ENCODE data around the gene ST6GALNAC3. TPM values are rescaled to one million over a fixed set of nuclear protein-coding genes. Genes with fewer than 3 reads are reported as not detected.
A peak's percentile ranks its signal among the peaks of the same experiment; 100 is the strongest.

The ST6GALNAC3 gene
- total RNA-seq, 1 experiment from 2014 or later: 2.2 TPM

DNA sequence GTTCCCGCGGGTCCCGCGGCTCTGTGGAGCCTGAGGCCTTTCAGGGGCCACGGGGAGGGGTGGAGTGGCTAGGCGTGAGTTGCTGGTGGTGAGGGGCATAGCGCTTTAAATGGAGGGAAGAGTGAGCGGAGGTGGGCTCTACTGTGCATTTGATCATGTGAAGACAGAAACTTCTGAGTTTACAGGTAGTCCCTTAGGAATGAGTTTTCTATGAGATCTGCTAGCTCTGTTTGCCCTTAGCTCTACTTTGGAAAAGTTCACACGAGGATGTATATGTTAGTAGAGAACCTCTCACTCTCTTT lies 593 bp downstream of the ST6GALNAC3 start:
- H3K9me3 ChIP-seq (ENCODE audit: control insufficient read depth in 1 of 2, insufficient read depth in 1 of 2, low read depth in 1 of 2, low read length in 2 of 2): no peaks in the 10 kb centered on the region
- no peak for ATAC-seq
- peak overlapping the region; percentile 76 for H3K4me2 ChIP-seq (ENCODE audit: low read length)
- RAD21 ChIA-PET (ENCODE audit: low non-redundant PET in 1 of 2, low total read pairs in 2 of 2, uncharacterized antibody in 2 of 2, unreplicated experiment in 2 of 2): no interaction called here
- no peaks in the 10 kb centered on the region for H3K9me2 ChIP-seq (ENCODE audit: insufficient read depth)
- H3K9ac ChIP-seq (ENCODE audit: low read length): peak overlapping the region; percentile 38; the same call in 1 of the 2 replicates
- peaks cover 0 to 14% of the 10 kb centered on the region in 2 experiments; a peak in 1 of 4 replicates for H3K4me1 ChIP-seq (ENCODE audit: control insufficient read depth in 1 of 2, insufficient read depth in 2 of 2, low read length in 2 of 2)
- intact Hi-C loops (cut with micrococcal nuclease): no loop called here
- CTCF ChIA-PET: no interaction called here
- H3K4me3 ChIP-seq (replicated peaks in 1 of 2; ENCODE audit: low read depth in 1 of 2, low read length in 2 of 2): peak overlapping the region; percentile 49 to 61
- no peaks in the 10 kb centered on the region for H3K27me3 ChIP-seq (ENCODE audit: insufficient read depth, low read length)
- TF ChIP-seq CEBPB (IDR thresholded peaks at IDR 0.05; ENCODE audit: low read depth) (no peak), JUND (IDR thresholded peaks at IDR 0.05) (no peak), EGR1 (IDR thresholded peaks at IDR 0.05; ENCODE audit: low read depth) (no peak), YY1 (IDR thresholded peaks at IDR 0.05; ENCODE audit: extremely low read depth, insufficient replicate concordance, low read depth, low read length) (no peak), EZH2 (IDR thresholded peaks at IDR 0.05) (no peak)
- TF ChIP-seq, protein P1, sequence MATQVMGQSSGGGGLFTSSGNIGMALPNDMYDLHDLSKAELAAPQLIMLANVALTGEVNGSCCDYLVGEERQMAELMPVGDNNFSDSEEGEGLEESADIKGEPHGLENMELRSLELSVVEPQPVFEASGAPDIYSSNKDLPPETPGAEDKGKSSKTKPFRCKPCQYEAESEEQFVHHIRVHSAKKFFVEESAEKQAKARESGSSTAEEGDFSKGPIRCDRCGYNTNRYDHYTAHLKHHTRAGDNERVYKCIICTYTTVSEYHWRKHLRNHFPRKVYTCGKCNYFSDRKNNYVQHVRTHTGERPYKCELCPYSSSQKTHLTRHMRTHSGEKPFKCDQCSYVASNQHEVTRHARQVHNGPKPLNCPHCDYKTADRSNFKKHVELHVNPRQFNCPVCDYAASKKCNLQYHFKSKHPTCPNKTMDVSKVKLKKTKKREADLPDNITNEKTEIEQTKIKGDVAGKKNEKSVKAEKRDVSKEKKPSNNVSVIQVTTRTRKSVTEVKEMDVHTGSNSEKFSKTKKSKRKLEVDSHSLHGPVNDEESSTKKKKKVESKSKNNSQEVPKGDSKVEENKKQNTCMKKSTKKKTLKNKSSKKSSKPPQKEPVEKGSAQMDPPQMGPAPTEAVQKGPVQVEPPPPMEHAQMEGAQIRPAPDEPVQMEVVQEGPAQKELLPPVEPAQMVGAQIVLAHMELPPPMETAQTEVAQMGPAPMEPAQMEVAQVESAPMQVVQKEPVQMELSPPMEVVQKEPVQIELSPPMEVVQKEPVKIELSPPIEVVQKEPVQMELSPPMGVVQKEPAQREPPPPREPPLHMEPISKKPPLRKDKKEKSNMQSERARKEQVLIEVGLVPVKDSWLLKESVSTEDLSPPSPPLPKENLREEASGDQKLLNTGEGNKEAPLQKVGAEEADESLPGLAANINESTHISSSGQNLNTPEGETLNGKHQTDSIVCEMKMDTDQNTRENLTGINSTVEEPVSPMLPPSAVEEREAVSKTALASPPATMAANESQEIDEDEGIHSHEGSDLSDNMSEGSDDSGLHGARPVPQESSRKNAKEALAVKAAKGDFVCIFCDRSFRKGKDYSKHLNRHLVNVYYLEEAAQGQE (IDR thresholded peaks at IDR 0.05; ENCODE audit: low read depth): no peak
- TF ChIP-seq, protein P2, sequence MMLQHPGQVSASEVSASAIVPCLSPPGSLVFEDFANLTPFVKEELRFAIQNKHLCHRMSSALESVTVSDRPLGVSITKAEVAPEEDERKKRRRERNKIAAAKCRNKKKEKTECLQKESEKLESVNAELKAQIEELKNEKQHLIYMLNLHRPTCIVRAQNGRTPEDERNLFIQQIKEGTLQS (IDR thresholded peaks at IDR 0.05): no peak
- TF ChIP-seq, protein P3, sequence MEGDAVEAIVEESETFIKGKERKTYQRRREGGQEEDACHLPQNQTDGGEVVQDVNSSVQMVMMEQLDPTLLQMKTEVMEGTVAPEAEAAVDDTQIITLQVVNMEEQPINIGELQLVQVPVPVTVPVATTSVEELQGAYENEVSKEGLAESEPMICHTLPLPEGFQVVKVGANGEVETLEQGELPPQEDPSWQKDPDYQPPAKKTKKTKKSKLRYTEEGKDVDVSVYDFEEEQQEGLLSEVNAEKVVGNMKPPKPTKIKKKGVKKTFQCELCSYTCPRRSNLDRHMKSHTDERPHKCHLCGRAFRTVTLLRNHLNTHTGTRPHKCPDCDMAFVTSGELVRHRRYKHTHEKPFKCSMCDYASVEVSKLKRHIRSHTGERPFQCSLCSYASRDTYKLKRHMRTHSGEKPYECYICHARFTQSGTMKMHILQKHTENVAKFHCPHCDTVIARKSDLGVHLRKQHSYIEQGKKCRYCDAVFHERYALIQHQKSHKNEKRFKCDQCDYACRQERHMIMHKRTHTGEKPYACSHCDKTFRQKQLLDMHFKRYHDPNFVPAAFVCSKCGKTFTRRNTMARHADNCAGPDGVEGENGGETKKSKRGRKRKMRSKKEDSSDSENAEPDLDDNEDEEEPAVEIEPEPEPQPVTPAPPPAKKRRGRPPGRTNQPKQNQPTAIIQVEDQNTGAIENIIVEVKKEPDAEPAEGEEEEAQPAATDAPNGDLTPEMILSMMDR (IDR thresholded peaks at IDR 0.05 in 2 of 3, conservative IDR thresholded peaks at IDR 0.05 in 1 of 3; ENCODE audit: borderline replicate concordance in 1 of 3, insufficient read depth in 1 of 3, low read depth in 2 of 3, low read length in 2 of 3): no peak
- H3K79me2 ChIP-seq (ENCODE audit: insufficient read depth, low read length): no peaks in the 10 kb centered on the region
- no TSS peak for BruUV-seq (replicated peaks)
- DNase-seq (ENCODE audit: low read depth, low spot score): no peak
- H3K27ac ChIP-seq (ENCODE audit: low read depth, low read length): no peak overlapping the region
- no peak overlapping the region for H2AFZ ChIP-seq (ENCODE audit: low read depth, low read length, poor library complexity, severe bottlenecking)
- POLR2A ChIA-PET: no interaction called here
- no peaks in the 10 kb centered on the region for H4K20me1 ChIP-seq (ENCODE audit: insufficient read depth)
- no peaks in the 10 kb centered on the region for H3K36me3 ChIP-seq (ENCODE audit: control insufficient read depth in 1 of 2, insufficient read depth in 2 of 2, low read length in 2 of 2)

All from HCT116 (cell line).